Suprapubic skin (tissue), 4 donors: ENCODE measurements around the gene NYAP2.

ENCODE experiments used
- POLR2A ChIP-seq, 2 donors: fragments of 450-650 bp; IDR thresholded peaks; one replicate each; pipeline ENCODE4 v1.6.1; 2017; ENCODE audit warnings: antibody characterized with exemption in 2 of 2, mild to moderate bottlenecking in 2 of 2, moderate library complexity in 2 of 2
- POLR2AphosphoS5 ChIP-seq, 3 donors: sonication (generic); formaldehyde crosslinking; IDR thresholded peaks; one replicate each; pipeline ENCODE4 v1.6.1; 2017; ENCODE audit warnings: antibody characterized with exemption in 3 of 3
- TF ChIP-seq, protein P1 (sequence below), 2 donors: fragments of 200-600 bp in 1 of 2; fragments of 450-650 bp in 1 of 2; sonication (generic) in 1 of 2; IDR thresholded peaks; one replicate each; pipeline ENCODE4 v1.5.1; 2016 to 2019; ENCODE audit warnings: antibody characterized with exemption in 2 of 2, mild to moderate bottlenecking in 1 of 2, moderate library complexity in 1 of 2

DNA sequence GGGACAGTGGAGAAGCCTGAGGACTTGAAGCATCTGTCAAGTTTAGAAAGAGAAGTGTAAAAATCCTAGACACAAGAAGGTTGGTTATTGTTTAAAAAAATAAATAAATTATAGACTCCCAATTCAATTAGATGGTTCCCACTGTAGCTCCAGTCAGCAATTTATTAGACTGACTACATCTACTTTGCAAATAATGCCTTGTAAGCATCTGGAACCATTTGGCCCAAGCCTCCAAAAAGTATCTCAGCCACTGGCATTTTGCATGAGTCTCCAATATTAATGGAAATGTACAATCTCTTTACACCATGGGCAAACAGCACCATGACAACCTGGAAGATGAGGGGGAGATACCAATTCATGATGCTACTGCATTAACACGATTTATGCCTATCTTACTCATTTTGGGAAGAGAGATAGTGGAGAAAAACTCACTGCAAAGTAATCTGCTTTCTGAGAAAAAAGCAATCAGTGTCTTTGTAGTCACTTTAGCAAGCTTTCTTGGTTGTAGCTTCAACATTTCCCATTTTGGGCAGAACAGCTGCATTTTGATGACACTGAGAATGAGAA is 2.8 kb downstream of the NYAP2 start:
- TF ChIP-seq POLR2A (IDR thresholded peaks at IDR 0.05) (no peak), POLR2AphosphoS5 (IDR thresholded peaks at IDR 0.05) (no peak)
- TF ChIP-seq, protein P1, sequence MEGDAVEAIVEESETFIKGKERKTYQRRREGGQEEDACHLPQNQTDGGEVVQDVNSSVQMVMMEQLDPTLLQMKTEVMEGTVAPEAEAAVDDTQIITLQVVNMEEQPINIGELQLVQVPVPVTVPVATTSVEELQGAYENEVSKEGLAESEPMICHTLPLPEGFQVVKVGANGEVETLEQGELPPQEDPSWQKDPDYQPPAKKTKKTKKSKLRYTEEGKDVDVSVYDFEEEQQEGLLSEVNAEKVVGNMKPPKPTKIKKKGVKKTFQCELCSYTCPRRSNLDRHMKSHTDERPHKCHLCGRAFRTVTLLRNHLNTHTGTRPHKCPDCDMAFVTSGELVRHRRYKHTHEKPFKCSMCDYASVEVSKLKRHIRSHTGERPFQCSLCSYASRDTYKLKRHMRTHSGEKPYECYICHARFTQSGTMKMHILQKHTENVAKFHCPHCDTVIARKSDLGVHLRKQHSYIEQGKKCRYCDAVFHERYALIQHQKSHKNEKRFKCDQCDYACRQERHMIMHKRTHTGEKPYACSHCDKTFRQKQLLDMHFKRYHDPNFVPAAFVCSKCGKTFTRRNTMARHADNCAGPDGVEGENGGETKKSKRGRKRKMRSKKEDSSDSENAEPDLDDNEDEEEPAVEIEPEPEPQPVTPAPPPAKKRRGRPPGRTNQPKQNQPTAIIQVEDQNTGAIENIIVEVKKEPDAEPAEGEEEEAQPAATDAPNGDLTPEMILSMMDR (IDR thresholded peaks at IDR 0.05) = no peak
